Endodermal cell (in vitro differentiated cells): Measurements from ENCODE around the gene CHRD. TPM values are rescaled to one million over a fixed set of nuclear protein-coding genes. Genes with fewer than 3 reads are reported as not detected.
A peak's percentile ranks its signal among the peaks of the same experiment; 100 is the strongest.

Experiments used
- DNase-seq: peaks from one replicate; pipeline ENCODE4 v3.0.0-alpha.2; 2017
- H3K27ac ChIP-seq: 2 replicates; pipeline ENCODE4 v1.5.1; 2013; ENCODE audit warnings: mild to moderate bottlenecking, low read depth, low read length, moderate library complexity
- H3K27me3 ChIP-seq: 2 replicates; pipeline ENCODE4 v1.6.1; 2013; ENCODE audit warnings: mild to moderate bottlenecking, low read length, moderate library complexity; ENCODE audit not compliant: insufficient read depth, control insufficient read depth, poor library complexity, severe bottlenecking
- H3K36me3 ChIP-seq: 2 replicates; pipeline ENCODE4 v1.7.0; 2013; ENCODE audit warnings: mild to moderate bottlenecking, low read length, moderate library complexity; ENCODE audit not compliant: control insufficient read depth, insufficient read depth
- H3K4me1 ChIP-seq: one replicate; pipeline ENCODE4 v1.7.0; 2013; ENCODE audit warnings: low read length; ENCODE audit not compliant: control insufficient read depth, insufficient read depth
- H3K4me3 ChIP-seq: 2 replicates; pipeline ENCODE4 v1.5.1; 2013; ENCODE audit warnings: mild to moderate bottlenecking, low read length, moderate library complexity
- H3K9ac ChIP-seq: 2 replicates; pipeline ENCODE4 v1.6.1; 2013; ENCODE audit warnings: mild to moderate bottlenecking, low read length, moderate library complexity; ENCODE audit not compliant: poor library complexity, severe bottlenecking; ENCODE audit errors: extremely low read depth
- H3K9me3 ChIP-seq: 2 replicates; pipeline ENCODE4 v1.6.1; 2013; ENCODE audit warnings: mild to moderate bottlenecking, low read length, moderate library complexity; ENCODE audit not compliant: control insufficient read depth
- H3K27ac Mint-ChIP-seq: 2 replicates; pipeline ENCODE4 v1.8.0; 2020; ENCODE audit warnings: mixed read lengths
- H3K27me3 Mint-ChIP-seq: 2 replicates; pipeline ENCODE4 v1.8.0; 2021; ENCODE audit warnings: mild to moderate bottlenecking, mixed read lengths; ENCODE audit not compliant: insufficient read depth
- H3K36me3 Mint-ChIP-seq: 2 replicates; pipeline ENCODE4 v1.8.0; 2020; ENCODE audit warnings: low read depth, mixed read lengths
- H3K4me1 Mint-ChIP-seq: 2 replicates; pipeline ENCODE4 v1.8.0; 2020; ENCODE audit warnings: mixed read lengths
- H3K4me3 Mint-ChIP-seq: 2 replicates; pipeline ENCODE4 v1.8.0; 2020; ENCODE audit warnings: mild to moderate bottlenecking, moderate library complexity, mixed read lengths
- H3K9me3 Mint-ChIP-seq: 2 replicates; pipeline ENCODE4 v1.8.0; 2020; ENCODE audit warnings: mild to moderate bottlenecking, mixed read lengths
- WGBS, 2 experiments: methylation state at CpG; one replicate each; pipeline versions ENCODE4 v1.1.5 to v1.1.7; 2013; ENCODE audit warnings: missing lambda C conversion rate in 2 of 2, mixed read lengths in 1 of 2; ENCODE audit not compliant: insufficient coverage in 1 of 2, insufficient read length in 1 of 2; 5-methylcytosine and 5-hydroxymethylcytosine counted together
- total RNA-seq, 2 donors: library from RNA; stranded (reverse); fragmentation: NEBNext Ultra II Directional in 1 of 2; extraction: Animal tissue kit (Norgen Biotek cat#: 25700) in 1 of 2; gene quantifications; 2 replicates in 1 of 2; 3 replicates in 1 of 2; pipeline ENCODE4 v1.2.1, GENCODE V29; 2021
- TF ChIP-seq, protein P1 (sequence below): fragments of 200-600 bp; sonication (generic); conservative IDR thresholded peaks from 2 replicates; pipeline ENCODE4 v1.5.0; 2021; ENCODE audit warnings: antibody characterized with exemption, mild to moderate bottlenecking

The CHRD gene
- total RNA-seq, 2 donors from 2014 or later = 5.0 to 17.4 TPM

DNA sequence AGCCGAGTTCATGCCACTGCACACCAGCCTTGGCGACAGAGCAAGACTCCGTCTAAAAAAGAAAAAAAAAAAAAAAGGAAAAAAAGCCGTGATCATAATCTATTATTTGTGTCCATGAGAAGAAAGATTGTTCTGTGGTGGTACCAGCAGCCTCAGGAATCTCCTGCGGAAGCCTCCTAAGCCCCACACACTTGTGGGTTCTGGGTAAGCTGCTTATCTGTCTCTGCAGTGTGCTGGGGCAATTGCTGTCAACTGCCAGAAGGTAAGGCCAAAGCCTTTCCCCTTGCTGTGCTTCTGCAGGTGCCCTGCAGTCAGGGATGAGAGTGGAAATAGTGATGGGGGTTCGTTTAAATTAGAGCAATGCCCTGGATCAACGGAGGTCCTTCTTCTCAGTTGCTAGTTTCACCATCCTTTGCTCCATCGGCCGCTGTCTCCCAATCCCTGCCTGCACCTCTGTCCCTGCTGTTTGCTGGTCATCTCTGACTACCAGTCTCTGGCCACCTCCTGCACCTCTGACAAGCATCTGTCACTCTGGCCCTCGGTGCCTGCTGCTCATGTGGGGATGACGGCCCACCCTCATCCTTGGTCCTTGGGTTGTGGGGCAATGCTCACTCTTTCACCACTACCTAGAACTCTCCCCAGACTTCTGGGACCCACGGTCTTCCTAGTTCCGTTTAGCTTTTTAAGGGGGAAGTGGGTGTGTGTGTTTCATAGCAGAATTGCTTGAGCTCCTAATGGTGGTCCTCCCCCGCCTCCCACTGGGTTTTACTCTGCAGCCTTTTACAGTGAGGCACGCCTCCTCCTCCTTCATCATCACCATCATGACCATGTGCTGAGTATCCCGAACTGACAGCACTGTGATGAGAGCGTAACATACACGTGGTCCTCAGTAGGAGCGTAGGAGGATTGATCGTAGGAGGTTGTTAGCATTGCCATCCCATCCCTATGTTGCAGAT, 25.5 kb downstream of the CHRD start:
- Histone ChIP-seq H3K27me3 (peaks cover 14% of the 10 kb centered on the region), H3K36me3 (no peaks in the 10 kb centered on the region), H3K9ac (no peak overlapping the region), H3K27ac (no peak overlapping the region), H3K4me1 (no peaks in the 10 kb centered on the region), H3K4me3 (no peak overlapping the region), H3K9me3 (no peaks in the 10 kb centered on the region)
- TF ChIP-seq, protein P1, sequence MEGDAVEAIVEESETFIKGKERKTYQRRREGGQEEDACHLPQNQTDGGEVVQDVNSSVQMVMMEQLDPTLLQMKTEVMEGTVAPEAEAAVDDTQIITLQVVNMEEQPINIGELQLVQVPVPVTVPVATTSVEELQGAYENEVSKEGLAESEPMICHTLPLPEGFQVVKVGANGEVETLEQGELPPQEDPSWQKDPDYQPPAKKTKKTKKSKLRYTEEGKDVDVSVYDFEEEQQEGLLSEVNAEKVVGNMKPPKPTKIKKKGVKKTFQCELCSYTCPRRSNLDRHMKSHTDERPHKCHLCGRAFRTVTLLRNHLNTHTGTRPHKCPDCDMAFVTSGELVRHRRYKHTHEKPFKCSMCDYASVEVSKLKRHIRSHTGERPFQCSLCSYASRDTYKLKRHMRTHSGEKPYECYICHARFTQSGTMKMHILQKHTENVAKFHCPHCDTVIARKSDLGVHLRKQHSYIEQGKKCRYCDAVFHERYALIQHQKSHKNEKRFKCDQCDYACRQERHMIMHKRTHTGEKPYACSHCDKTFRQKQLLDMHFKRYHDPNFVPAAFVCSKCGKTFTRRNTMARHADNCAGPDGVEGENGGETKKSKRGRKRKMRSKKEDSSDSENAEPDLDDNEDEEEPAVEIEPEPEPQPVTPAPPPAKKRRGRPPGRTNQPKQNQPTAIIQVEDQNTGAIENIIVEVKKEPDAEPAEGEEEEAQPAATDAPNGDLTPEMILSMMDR = no peak
- H3K4me1 Mint-ChIP-seq = peaks cover 4% of the 10 kb centered on the region
- no peaks in the 10 kb centered on the region for H3K36me3 Mint-ChIP-seq
- H3K27me3 Mint-ChIP-seq = peaks cover 14% of the 10 kb centered on the region
- no peak overlapping the region for H3K27ac Mint-ChIP-seq
- no peak for DNase-seq
- WGBS, 2 experiments = 90 to 91% methylated on average over 10 to 19 of the region's 20 CpGs
- H3K9me3 Mint-ChIP-seq = no peaks in the 10 kb centered on the region
- no peak overlapping the region for H3K4me3 Mint-ChIP-seq

- Mint-ChIP-seq H3K36me3 (no peaks in the 10 kb centered on the region), H3K4me3 (no peak overlapping the region)
- 95% methylated on average over 8 of the region's 8 CpGs for WGBS, 2 experiments
Measured at GRCh38 chr3:184409331-184409926, 29.6 kb downstream of the CHRD start.

GRCh38 chr3:184409946-184410500, 30.2 kb downstream of the CHRD start:
- H3K9me3 Mint-ChIP-seq = no peaks in the 10 kb centered on the region
- peaks cover 4% of the 10 kb centered on the region for H3K4me1 Mint-ChIP-seq
- H3K9ac ChIP-seq = no peak overlapping the region
- no peak overlapping the region for H3K4me3 Mint-ChIP-seq
- H3K27me3 Mint-ChIP-seq = peaks cover 6% of the 10 kb centered on the region
- 92 to 93% methylated on average over 8 to 12 of the region's 12 CpGs for WGBS, 2 experiments
- no peak overlapping the region for H3K27ac ChIP-seq
- TF ChIP-seq, protein P1 = no peak
- H3K27ac Mint-ChIP-seq = no peak overlapping the region
- DNase-seq = no peak
- no peaks in the 10 kb centered on the region for H3K36me3 Mint-ChIP-seq
- no peaks in the 10 kb centered on the region for H3K4me1 ChIP-seq
- no peaks in the 10 kb centered on the region for H3K36me3 ChIP-seq
- no peaks in the 10 kb centered on the region for H3K27me3 ChIP-seq
- no peak overlapping the region for H3K4me3 ChIP-seq
- H3K9me3 ChIP-seq = no peaks in the 10 kb centered on the region

More at GRCh38 chr3:184409331-184409926, 29.6 kb downstream of the CHRD start:
- TF ChIP-seq, protein P1 = no peak
- Mint-ChIP-seq H3K27me3 (peaks cover 6% of the 10 kb centered on the region), H3K9me3 (no peaks in the 10 kb centered on the region), H3K27ac (peak overlapping the region; percentile 16), H3K4me1 (peaks cover 4% of the 10 kb centered on the region)
- Histone ChIP-seq H3K4me1 (no peaks in the 10 kb centered on the region), H3K27me3 (no peaks in the 10 kb centered on the region), H3K9me3 (no peaks in the 10 kb centered on the region), H3K36me3 (no peaks in the 10 kb centered on the region), H3K27ac (no peak overlapping the region), H3K4me3 (no peak overlapping the region), H3K9ac (no peak overlapping the region)
- DNase-seq = no peak
